ENCODE measurements around the gene ZNF141.
"Not testable (repeated sequence)": the region's sequence is repeated elsewhere in the genome, so short reads cannot be mapped to it uniquely, and the experiment has no call there.

The ZNF141 gene

GRCh38 chr4:337143-337931 is at the start of gene ZNF141:
Gene ZNF141, plus strand, starts transcription at chr4:337814. Its CDS starts 170 bp downstream, at chr4:337984.
- DNase-seq (ENCODE audit: low read depth, low spot score), result peak; percentile 95

- no peak for DNase-seq (ENCODE audit: low read depth, low spot score)
These were observed 48.7 kb upstream of the ZNF141 start for GRCh38 chr4:288891-289290.

DNA sequence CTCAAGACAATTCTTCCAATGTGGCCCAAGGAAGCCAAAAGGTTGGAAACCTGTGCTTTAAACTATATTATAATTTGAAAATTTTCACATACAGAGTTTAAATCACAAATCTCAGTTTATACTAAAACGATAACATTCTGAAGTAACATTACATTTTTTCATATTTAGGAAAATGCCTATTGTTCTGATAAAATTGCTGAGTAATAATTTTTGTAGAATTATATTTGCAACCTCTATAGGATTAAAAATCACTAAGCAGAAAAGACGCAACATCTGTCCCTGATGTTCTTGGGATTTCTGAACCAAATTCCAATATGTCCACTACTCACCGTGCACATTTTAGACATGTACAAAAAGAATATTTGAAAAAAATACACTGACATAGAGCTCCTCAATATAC is 42.9 kb upstream of the ZNF141 start:
- no peak for DNase-seq (ENCODE audit: low read depth, low spot score)

GRCh38 chr4:302381-302780 is 35.2 kb upstream of the ZNF141 start:
- DNase-seq (ENCODE audit: low read depth, low spot score), result no peak

GRCh38 chr4:304516-304915 is 33.1 kb upstream of the ZNF141 start:
- DNase-seq (ENCODE audit: low read depth, low spot score), result not testable (repeated sequence)

DNA sequence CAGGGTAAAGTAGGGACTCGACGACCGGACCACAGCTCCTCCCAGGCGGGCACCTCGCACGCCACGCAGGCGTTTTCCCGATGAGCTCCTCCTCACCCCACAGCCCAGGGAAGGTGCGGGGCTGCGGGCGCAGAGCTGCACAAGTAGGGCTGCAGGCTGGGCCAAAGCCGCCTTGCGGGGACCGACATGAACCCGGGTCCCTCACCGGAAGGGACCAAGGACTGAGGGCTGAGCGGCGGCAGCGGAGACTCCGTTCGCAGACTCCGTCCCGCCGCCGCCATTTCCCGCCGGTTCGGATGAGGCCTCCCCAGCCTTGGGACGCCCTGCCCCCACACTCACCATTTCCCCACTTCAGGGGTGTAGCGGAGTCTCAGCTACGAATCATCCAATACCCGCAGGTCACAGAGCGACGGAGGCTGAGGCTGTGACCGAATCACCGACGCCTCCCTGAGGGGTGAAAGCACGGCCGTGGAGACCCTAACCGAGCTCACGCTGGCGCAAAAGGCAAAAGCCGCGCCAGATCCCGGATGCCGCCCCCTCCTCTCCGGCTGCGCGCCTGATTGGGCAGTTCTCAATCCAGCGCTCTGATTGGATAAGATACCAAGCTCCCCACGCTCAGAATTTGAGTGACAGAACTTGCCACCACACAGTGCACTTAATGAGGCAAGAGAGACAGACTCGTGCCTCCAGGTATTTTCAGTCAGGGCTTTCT is 32.5 kb upstream of the ZNF141 start, which contains the start of gene ZNF732:
Gene ZNF732, minus strand, starts transcription at position 506 of the 712 bp plus-strand sequence. Its CDS starts 164 bp downstream, at position 342.
- peak; percentile 22 for DNase-seq (ENCODE audit: low read depth, low spot score)

GRCh38 chr4:306551-306961 is 31.1 kb upstream of the ZNF141 start:
- no peak for DNase-seq (ENCODE audit: low read depth, low spot score)

- DNase-seq (ENCODE audit: low read depth, low spot score), result no peak
These were observed 27.8 kb upstream of the ZNF141 start for GRCh38 chr4:309807-310206.

DNA sequence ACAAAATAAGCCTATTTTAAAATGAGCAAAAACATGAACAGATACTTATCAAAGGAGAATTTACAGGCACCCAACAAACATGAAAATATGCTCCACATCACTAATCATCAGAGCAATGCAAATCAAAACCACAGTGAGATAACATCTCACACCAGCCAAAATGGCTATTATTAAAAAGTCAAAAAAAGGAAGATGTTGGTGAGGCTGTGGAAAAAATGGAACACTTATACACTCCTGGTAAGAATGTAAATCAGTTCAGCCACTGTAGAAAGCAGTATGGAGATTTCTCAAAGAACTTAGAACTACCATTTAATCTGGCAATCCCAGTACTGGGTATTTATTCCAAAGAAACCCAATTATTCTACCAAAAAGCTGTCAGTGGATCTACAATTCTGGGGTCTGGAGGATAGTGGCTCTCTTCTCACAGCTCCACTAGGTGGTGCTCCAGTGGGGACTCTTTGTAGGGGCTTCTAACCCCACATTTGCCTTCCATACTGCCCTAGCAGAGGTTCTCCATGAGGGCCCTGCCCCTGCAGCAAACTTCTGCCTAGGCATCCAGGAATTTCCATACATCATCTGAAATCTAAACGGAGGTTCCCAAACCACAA is 23.2 kb upstream of the ZNF141 start:
- DNase-seq (ENCODE audit: low read depth, low spot score), result no peak

- DNase-seq (ENCODE audit: low read depth, low spot score), result no peak
These were observed 8.9 kb upstream of the ZNF141 start for GRCh38 chr4:328729-329128.

- no peak for DNase-seq (ENCODE audit: low read depth, low spot score)
These were observed 2.1 kb upstream of the ZNF141 start for GRCh38 chr4:335515-335914.

GRCh38 chr4:336099-336892 is 1.3 kb upstream of the ZNF141 start:
- DNase-seq (ENCODE audit: low read depth, low spot score), result no peak

GRCh38 chr4:336893-337142 is 796 bp upstream of the ZNF141 start:
- DNase-seq (ENCODE audit: low read depth, low spot score), result no peak

- DNase-seq (ENCODE audit: low read depth, low spot score), result peak; percentile 10
These were observed 531 bp downstream of the ZNF141 start for GRCh38 chr4:337932-338758.

GRCh38 chr4:338759-339097 is 1.1 kb downstream of the ZNF141 start:
- no peak for DNase-seq (ENCODE audit: low read depth, low spot score)

GRCh38 chr4:340011-340410 is 2.4 kb downstream of the ZNF141 start:
- no peak for DNase-seq (ENCODE audit: low read depth, low spot score)

DNA sequence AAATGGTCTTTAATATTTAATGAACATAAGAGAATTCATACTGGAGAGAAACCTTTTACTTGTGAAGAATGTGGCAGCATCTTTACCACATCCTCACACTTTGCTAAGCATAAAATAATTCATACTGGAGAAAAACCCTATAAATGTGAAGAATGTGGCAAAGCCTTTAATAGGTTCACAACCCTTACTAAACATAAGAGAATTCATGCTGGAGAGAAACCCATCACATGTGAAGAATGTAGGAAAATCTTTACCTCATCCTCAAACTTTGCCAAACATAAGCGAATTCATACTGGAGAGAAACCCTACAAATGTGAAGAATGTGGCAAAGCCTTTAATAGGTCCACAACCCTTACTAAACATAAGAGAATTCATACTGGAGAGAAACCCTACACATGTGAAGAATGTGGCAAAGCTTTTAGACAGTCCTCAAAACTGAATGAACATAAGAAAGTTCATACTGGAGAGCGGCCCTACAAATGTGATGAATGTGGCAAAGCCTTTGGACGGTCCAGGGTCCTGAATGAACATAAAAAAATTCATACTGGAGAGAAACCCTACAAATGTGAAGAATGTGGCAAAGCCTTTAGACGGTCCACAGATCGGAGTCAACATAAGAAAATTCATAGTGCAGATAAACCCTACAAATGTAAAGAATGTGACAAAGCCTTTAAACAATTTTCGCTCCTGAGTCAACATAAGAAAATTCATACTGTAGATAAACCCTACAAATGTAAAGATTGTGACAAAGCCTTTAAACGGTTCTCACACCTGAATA is 35.6 kb downstream of the ZNF141 start:
- no peak for DNase-seq (ENCODE audit: low read depth, low spot score)

GRCh38 chr4:374298-375160 is 36.9 kb downstream of the ZNF141 start:
- no peak for DNase-seq (ENCODE audit: low read depth, low spot score)

DNA sequence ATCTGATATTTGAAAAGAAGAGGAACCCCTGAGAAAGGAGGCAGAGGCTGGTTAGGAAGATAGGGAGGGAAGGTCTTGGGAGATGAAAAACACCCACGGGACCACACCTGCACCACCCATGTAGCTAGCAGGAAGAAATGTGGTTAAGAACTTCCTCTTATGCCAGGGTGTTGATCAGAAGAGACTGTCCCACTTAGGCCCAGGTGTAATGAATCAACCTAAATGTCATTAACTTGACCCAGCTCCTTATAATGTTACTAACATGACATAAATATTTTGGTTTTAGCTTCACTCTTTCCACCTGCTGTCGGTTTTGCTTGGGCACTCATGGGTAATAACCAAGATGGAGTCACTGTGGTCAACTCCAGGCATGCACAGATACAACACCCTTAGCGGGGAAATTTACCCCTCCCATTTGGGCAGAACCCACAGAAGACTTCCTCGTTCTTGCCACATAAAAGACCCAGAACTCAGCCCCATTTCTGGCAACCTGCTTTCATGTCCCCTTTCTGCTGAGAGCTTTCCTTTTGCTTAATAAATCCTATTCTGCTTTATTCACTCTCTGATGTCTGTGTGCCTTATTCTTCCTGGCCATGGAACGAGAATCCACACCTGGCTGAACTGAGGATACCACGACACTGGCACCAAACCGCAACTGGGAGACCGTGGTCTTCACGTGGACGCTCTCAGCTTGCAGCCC is 46.8 kb downstream of the ZNF141 start:
- no peak for DNase-seq (ENCODE audit: low read depth, low spot score)

All from brain pericyte (primary cell).